OCI-M1 (cell line): ENCODE measurements around the gene DNAH2.

Experiments
- DNase-seq: peaks from one replicate; lab custom pipeline; 2025; lab: John Stamatoyannopoulos, UW

The DNAH2 gene

GRCh38 chr17:7721612-7722011 lies 4.1 kb downstream of the DNAH2 start:
- DNase-seq, result no peak

GRCh38 chr17:7727886-7728285 lies 10.3 kb downstream of the DNAH2 start:
- no peak for DNase-seq

GRCh38 chr17:7729816-7730215 lies 12.3 kb downstream of the DNAH2 start:
- DNase-seq, result peak; percentile 62

- DNase-seq, result no peak
Observed at GRCh38 chr17:7732981-7733539, 15.5 kb downstream of the DNAH2 start.

- no peak for DNase-seq
Observed at GRCh38 chr17:7737601-7738000, 20.1 kb downstream of the DNAH2 start.

- no peak for DNase-seq
Observed at GRCh38 chr17:7739746-7740145, 22.2 kb downstream of the DNAH2 start.

- no peak for DNase-seq
Observed at GRCh38 chr17:7740481-7741001, 23.0 kb downstream of the DNAH2 start.

- DNase-seq, result no peak
Observed at GRCh38 chr17:7742729-7743128, 25.2 kb downstream of the DNAH2 start.

- DNase-seq, result no peak
Observed at GRCh38 chr17:7744416-7744815, 26.9 kb downstream of the DNAH2 start.

- DNase-seq, result peak; percentile 82
Observed at GRCh38 chr17:7745748-7746470, 28.4 kb downstream of the DNAH2 start.

GRCh38 chr17:7747635-7748071 lies 30.1 kb downstream of the DNAH2 start:
- DNase-seq, result no peak

GRCh38 chr17:7748076-7748775 lies 30.7 kb downstream of the DNAH2 start:
- no peak for DNase-seq

GRCh38 chr17:7750321-7750821 lies 32.8 kb downstream of the DNAH2 start:
- no peak for DNase-seq

- DNase-seq, result no peak
Observed at GRCh38 chr17:7754656-7755055, 37.1 kb downstream of the DNAH2 start.

GRCh38 chr17:7755095-7755890 lies 37.7 kb downstream of the DNAH2 start:
- no peak for DNase-seq

GRCh38 chr17:7756968-7757367 lies 39.4 kb downstream of the DNAH2 start:
- DNase-seq, result no peak

- no peak for DNase-seq
Observed at GRCh38 chr17:7763919-7764318, 46.4 kb downstream of the DNAH2 start.

- DNase-seq, result no peak
Observed at GRCh38 chr17:7767004-7767403, 49.5 kb downstream of the DNAH2 start.

- DNase-seq, result no peak
Observed at GRCh38 chr17:7767405-7768021, 50.0 kb downstream of the DNAH2 start.

GRCh38 chr17:7769854-7770253 lies 52.3 kb downstream of the DNAH2 start:
- DNase-seq, result no peak

- DNase-seq, result no peak
Observed at GRCh38 chr17:7774055-7774521, 56.5 kb downstream of the DNAH2 start.
